HG03095 (cell line): ENCODE measurements around the gene AHI1.

Experiments
- ATAC-seq: cut with Tn5 transposase; IDR thresholded peaks from one replicate; pipeline ENCODE4 v1.9.1; 2021; ENCODE audit warnings: moderate library complexity; ENCODE audit not compliant: unreplicated experiment

The AHI1 gene

DNA sequence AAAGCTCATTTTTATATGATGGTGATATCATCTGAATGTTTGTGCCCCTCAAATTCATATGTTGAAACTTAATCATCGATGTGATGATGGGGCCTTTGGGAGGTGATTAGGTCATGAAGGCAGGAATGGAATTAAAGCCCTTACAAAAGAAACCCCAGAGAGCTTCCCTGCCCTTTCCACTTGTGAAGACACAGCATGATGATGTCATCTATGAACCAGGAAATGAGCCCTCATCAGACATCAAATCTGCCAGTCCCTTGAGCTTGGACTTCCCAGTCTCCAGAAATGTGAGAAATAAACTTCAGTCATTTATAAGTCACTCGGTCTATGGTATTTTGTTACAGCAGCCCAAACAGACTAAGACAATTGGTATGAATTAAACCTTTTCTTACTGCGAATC is 163.4 kb downstream of the AHI1 start:
- ATAC-seq: no peak

- no peak for ATAC-seq
Measured at GRCh38 chr6:135331002-135331401, 166.5 kb downstream of the AHI1 start.

DNA sequence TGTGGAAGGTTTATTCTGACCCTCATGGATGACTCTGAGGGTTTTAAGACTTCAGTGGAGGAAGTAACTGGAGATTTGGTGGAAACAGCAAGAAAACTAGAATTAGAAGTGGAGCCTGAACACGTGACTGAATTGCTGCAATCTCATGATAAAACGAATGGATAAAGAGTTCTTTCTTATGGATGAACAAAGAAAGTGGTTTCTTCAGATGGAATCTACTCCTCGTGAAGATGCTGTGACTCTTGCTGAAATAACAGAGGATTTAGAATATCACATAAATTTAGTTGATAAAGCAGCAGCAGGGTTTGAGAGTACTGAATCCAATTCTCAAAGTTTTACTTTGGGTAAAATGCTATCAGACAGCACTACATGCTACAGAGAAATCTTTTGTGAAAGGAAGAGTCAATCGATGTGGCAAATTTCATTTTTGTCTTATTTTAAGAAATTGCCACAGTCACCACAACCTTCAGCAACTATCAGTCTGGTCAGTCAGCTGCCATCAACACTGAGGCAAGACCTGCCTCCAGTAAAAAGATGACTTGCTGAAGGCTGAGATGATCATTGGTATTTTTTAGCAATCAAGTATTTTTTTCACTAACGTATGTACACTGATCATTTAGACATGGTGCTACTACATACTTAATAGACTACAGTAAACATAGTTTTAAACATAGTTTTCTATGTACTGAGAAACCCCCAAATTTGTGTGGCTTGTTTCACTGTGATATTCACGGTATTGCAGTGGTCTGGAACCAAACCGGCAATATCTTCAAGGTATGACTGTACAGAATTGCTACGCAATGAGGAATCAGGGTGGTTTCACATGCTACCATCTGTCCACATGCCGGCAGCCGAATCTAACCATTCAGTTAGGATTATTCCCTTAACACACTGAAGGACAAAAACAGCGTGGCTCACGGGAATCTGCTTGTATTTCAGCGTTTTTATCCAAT is 167.4 kb downstream of the AHI1 start:
- ATAC-seq: peak; percentile 94

DNA sequence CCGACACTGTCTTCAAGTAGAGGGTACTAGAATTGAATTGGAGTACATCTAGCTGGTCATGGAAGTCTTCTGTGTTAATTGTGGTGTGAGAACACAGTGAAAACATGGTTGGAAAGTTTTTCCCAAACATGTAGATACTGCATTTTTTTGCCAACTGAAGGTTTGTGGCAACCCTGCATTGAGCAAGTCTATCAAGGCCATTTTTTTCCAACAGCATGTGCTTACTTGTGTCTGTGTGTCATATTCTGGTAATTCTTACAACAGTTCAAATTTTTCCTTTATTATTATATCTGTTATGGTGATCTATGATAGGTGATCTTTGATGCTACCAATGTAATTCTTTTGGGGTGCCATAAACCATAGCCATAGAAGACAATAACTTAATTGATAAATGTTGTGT is 169.4 kb downstream of the AHI1 start:
- no peak for ATAC-seq

DNA sequence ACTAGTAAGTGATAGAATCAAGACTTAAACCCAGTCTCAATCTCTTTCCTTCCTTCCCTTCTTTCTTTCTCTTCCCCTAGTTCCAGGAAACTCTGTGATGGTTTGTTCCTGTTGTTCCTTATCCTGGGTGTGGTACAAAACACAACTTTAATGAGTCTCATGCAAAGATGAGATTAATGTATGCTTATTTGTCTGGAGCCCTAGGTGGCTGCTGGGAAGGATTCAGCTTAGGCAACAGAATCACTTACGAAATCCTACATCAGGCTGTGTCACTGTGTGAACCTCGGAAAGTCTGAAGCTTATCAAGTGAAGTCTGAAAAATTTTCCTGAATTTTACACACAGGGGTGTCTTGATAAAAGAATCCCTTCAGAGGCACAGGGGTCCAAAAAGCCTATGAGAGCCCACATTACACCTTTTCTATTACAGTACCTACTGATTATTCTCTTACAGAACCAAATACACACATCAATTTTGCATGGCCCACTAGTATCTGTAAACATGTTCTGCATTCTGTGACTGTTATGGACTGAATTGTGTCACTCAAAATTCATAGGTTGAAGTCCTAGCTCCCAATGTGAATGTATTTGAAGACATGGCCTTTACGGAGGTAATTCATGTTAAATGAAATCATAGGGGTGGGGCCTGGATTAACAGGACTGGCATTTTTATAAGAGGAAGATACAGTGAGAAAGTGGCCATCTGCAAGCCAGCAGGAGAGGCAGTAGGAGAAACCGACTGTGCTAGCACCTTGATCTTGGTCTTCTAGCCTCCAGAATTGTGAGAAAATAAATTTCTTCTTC is 171.7 kb downstream of the AHI1 start:
- no peak for ATAC-seq

DNA sequence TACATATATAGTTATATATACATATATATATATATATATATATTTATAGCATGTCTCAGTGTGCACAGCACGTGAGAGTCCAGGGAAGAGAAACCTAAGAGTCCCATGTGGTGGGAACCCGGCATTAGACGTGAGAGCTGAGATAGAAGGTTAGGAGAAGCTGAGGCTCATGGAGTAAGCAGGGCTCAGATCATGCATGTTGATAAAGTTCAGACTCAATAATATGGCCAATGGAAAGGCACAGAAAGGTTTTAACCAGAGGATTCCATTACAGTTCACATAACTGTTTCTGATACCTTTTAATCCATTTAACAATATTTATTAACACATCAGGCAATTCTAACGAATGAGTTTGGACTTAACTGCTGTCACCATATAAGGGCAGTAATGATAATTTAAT is 173.0 kb downstream of the AHI1 start:
- ATAC-seq: no peak

- ATAC-seq: no peak
Measured at GRCh38 chr6:135323979-135324378, 173.6 kb downstream of the AHI1 start.

DNA sequence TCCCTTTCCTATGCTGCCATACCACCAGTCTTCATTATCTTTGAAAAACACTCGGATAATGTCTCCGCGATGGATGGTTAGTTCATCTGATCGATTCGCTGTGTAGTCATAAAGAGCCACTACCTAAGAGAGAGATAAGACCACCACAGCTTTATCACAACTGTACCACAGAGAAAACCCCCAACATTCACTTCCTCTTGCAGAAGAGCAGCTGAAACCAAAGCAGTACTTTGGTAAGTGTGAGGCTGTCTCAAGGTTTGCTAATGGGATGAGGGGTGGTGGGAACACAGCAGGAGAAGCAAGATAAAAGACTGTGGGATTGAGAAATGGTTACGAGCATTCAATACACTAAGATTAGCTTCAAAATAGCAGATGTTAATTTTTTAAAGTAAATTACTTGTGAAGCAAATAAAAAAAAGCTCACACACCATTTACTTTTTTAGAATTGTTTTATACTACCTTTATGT is 174.3 kb downstream of the AHI1 start:
- ATAC-seq: peak; percentile 97

GRCh38 chr6:135322427-135323201 is 174.9 kb downstream of the AHI1 start:
- ATAC-seq: peak; percentile 50

- ATAC-seq: no peak
Measured at GRCh38 chr6:135320721-135321621, 176.6 kb downstream of the AHI1 start.

- ATAC-seq: no peak
Measured at GRCh38 chr6:135319819-135320218, 177.7 kb downstream of the AHI1 start.

- ATAC-seq: no peak
Measured at GRCh38 chr6:135318738-135319469, 178.6 kb downstream of the AHI1 start.

DNA sequence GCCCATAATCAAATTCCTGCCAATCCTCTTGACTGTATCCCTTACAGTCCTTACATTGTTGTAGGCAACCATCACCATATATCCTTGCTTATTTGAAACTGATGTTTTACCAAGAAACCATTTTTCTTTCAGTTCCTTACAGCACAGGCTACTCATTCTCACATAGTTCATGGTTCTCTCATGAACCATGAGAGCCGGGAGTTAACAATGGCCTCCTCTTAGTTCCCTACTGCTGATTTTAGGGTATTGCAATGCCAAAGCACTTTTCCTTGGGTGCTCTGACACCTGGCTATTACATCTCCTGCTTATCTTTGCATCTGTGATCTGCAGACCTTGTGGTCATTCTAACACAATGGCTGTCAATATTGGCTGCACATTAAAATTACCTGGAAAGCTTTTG is 183.0 kb downstream of the AHI1 start:
- ATAC-seq: peak; percentile 74

- no peak for ATAC-seq
Measured at GRCh38 chr6:135311446-135312200, 185.9 kb downstream of the AHI1 start.

DNA sequence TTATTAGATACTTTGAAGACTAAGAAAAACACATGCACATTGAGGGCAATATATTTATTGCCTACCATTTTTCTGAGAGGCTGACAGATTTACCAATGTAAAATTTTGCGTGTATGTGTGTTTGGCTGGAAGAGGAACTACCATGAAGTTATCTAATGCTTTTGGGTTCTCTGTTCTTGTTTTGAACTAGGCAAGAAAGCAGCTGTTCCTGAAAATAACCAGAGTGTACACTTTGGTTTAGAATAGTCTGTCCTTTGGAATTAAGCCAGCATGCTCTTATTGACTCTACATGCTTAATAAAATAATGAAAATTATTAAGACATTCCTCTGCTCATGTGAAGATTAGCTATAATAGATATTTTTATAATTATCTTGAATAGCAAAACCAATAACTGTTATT is 187.2 kb downstream of the AHI1 start:
- no peak for ATAC-seq

DNA sequence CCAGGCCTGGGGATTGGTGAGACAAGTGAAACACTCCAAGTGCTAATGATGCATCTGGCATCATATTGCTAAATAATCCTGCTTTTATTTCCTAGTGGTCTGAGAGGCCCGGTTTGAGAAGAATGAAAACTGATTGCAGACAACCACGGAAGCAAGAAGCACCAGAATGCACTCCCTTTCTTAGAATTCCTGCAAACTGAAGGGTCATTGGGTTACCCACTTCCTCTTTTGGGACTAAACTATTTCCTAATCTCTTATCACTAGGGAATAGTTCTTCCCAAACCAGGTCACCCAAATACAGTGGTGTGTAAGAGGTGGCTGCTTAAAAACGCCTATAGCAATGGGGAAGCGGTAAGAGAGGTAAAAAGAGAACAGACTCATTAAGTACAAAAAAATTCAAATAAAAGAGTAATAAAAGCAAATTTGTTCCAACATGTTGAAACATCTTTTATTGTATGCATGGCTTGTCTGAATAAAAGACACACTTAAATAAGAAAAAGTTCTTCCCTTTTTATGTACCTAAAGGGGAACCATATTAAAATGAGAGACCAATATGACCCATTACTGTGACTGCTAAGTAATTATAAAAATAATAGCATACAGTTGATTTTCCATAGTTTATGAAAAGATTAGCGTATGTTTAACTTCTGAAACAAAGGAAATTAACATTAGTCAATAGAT is 190.7 kb downstream of the AHI1 start:
- ATAC-seq: no peak

- ATAC-seq: no peak
Measured at GRCh38 chr6:135306166-135306565, 191.4 kb downstream of the AHI1 start.

GRCh38 chr6:135305684-135306083 is 191.9 kb downstream of the AHI1 start:
- no peak for ATAC-seq
